NB4 (cell line): Measurements from ENCODE around the gene CENATAC.

Experiments
- MYC ChIP-seq: IDR thresholded peaks from 2 replicates; pipeline ENCODE4 v1.6.1; 2011; ENCODE audit warnings: low read depth, low read length
- POLR2A ChIP-seq: IDR thresholded peaks from 2 replicates; pipeline ENCODE4 v1.6.1; 2011; ENCODE audit warnings: mild to moderate bottlenecking; ENCODE audit not compliant: insufficient read length; ENCODE audit errors: extremely low read depth
- TF ChIP-seq, protein P1 (sequence below): IDR thresholded peaks from one replicate; pipeline ENCODE4 v1.5.1; 2012; ENCODE audit warnings: low read depth, low read length

DNA sequence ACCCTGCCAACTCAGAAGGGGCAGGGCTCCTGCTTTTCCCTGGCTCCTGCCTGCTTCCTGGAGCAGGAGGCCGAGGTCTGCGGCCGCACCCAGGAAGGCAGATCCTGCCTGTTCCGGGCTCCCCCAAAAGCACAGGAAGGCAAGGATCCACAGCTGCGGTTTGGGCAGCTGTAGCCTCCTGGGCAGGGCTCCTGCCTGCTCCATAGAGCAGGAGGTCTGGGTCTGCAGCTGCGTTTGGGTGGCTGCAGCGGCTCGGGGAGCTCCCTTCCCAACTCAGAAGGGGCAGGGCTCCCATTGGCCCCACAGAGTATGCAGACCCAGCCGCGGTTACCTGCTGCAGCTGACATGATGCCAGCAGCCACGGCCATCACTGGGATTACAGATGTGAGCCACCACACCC, 36.3 kb upstream of the CENATAC start:
- no peak for TF ChIP-seq POLR2A
- TF ChIP-seq, protein P1, sequence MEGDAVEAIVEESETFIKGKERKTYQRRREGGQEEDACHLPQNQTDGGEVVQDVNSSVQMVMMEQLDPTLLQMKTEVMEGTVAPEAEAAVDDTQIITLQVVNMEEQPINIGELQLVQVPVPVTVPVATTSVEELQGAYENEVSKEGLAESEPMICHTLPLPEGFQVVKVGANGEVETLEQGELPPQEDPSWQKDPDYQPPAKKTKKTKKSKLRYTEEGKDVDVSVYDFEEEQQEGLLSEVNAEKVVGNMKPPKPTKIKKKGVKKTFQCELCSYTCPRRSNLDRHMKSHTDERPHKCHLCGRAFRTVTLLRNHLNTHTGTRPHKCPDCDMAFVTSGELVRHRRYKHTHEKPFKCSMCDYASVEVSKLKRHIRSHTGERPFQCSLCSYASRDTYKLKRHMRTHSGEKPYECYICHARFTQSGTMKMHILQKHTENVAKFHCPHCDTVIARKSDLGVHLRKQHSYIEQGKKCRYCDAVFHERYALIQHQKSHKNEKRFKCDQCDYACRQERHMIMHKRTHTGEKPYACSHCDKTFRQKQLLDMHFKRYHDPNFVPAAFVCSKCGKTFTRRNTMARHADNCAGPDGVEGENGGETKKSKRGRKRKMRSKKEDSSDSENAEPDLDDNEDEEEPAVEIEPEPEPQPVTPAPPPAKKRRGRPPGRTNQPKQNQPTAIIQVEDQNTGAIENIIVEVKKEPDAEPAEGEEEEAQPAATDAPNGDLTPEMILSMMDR: no peak
- no peak for TF ChIP-seq MYC
